ENCODE measurements around the gene OR1Q1.

DNA sequence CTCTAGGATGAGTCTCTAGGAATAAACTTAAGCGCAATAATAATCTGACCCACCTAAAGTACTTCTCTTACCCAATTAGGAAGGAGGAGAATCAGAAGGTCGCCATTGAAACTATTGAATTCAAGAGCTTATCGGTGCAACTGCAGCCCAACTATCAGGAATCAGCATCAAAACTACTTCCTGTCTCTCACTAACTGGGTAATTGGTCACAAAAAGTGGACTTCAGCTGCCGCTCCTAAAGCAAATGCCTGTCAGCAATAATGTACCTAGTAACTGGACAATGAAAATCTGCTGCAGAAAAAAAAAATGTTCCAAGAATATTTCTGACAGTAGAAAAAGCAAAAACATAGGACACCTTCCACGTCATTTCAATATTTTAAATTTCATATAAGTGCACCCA lies 34.7 kb upstream of the OR1Q1 start:
- no peak for TF ChIP-seq POLR2A (IDR thresholded peaks at IDR 0.05)
- TF ChIP-seq POLR2AphosphoS5 (IDR thresholded peaks at IDR 0.05), result no peak
